Cardiac ventricle fibroblast (primary cell): ENCODE measurements around the gene AKAP8L. TPM values are rescaled to one million over a fixed set of nuclear protein-coding genes. Genes with fewer than 3 reads are reported as not detected.

Experiments
- total RNA-seq: library from RNA; depleted of rRNA; stranded (reverse); fragments of >200 nt; gene quantifications from 2 replicates; pipeline ENCODE4 v1.2.3, GENCODE V29; 2015

The AKAP8L gene, protein sequence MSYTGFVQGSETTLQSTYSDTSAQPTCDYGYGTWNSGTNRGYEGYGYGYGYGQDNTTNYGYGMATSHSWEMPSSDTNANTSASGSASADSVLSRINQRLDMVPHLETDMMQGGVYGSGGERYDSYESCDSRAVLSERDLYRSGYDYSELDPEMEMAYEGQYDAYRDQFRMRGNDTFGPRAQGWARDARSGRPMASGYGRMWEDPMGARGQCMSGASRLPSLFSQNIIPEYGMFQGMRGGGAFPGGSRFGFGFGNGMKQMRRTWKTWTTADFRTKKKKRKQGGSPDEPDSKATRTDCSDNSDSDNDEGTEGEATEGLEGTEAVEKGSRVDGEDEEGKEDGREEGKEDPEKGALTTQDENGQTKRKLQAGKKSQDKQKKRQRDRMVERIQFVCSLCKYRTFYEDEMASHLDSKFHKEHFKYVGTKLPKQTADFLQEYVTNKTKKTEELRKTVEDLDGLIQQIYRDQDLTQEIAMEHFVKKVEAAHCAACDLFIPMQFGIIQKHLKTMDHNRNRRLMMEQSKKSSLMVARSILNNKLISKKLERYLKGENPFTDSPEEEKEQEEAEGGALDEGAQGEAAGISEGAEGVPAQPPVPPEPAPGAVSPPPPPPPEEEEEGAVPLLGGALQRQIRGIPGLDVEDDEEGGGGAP
- total RNA-seq = 31.8 and 45.7 TPM in 2 replicates

DNA sequence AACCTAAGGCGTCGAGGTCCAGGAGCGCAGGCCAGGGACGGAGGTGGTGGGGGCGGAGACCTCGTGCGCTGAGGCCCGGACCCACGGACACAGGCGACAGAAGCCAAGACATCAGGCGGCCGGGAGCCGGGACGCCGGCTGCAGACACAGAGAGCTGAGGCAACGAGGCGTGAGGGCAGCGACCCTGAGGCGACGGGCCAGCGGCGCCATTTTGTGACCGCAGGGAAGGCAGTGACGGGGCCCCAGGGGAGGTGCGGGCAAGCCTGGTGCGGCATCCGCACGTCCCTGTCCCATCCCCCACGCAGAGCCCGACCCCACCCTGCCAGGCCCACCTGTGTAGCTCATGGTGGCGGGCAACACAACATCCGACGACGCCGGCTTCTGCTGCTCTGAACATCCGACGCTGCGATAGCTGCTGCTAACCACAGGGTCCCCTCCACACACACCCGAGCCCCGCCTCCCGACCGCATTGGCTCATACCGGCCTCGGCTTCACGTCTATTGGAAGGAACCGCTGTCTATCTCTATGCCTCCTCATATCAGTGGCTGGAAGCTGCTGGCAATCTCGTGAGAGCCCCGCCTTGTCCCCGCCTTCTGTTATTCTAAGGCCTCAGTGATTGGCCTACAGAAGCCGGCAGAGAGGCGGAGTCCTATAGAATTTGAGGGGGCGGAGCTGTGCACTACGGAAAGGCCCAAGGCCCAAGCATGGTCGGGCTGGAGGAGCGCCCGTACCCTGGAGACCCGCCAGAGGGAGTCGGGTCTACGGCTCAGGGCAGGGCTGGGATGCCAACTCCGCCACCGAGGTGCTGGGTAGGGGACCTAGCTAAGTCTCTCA, at the start of gene AKAP8L:
Gene AKAP8L, minus strand, starts transcription at position 410 of the 834 bp plus-strand sequence. Its CDS starts 65 bp downstream, at position 345.

DNA sequence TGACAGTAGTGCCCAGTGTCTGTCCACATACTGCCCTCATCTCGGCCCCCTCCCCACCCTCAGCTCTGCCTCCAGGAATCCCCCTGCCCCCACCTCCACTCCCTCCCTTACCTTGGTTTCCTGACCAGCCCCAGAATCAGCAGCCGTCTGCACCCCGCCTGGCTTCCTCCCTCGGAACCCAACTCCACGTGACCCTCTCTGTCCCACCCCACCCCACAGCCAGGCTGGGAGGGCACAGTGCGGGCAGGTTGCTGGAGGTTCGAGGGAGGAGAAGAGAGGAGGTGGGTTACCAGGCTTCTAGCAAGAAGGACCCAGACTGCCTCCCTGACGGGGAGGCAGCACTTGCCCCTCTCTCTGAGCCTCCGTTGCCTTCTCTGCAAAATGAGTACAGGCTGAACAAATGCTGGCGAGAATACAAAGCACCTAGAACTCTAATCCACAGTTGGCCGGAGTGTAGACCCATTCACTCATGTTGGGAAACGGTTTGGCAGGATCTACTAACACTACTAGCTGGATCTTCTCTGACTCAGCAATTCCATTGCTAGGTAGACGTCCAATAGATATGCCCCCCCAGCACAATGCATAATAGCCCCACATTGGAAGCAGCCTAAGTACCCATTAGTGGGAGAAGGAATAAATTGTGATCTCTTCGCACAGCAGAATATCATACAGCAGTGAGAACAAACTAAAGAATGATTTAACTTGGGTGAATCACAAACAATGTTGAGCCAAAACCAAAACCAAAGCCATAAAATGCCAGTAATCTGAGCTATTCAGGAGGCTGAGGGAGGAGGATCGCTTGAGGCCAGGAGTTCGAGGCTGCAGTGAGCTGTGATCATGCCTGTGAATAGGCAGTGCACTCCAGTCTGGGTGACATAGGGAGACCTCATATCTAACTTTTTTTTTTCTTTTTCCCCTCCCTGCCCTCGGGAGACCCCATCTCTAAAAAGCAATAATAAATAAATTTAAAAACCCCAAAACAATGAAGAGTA, 45.9 kb upstream of the AKAP8L start, which contains the start of gene RASAL3:
Gene RASAL3, minus strand, starts transcription at position 151 of the 992 bp plus-strand sequence. CDS start 186 bp downstream, outside the sequence.

DNA sequence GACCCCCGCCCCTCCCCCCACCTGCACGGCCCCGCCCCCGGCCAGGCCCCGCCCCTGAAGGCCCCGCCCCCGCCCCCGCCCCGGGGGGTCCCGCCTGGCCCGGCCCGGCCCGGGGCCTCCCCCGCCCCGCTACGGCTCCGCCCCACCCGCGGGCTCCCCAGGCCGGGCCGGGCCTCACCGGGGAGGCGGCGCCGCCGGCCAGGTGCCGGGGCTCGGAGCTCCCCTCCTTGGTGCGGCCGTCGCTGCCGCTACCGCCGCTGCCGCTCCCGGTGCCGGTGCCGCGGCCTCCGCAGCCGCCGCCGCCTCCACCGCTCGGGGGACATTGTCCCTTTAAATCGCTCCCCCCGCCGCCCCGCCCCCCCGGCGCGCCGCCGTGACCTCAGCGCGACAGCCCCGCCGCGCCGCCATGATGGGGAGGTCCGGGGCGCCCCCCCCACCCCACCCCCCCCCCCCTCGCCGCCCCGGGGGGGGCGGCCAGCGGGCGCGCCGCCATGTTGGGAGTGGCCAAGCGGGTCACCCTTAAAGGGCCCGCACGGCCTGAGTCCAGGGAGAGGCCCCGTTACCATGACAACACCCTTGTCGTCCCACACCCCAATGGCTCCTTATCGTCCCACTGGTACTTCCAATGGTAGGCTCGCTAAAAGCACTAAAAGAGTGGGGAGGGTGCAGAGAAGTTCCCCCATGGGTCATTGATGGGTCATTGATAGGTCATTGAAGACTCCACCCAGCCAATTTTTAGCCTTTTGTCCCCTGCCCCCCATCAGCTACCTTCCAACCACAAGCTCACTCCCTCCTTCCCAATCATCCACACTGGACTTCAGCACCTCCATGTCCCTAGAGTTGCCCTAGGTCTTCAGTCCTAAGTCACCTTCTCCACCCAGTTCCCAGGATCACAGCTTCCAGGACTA, 31.1 kb upstream of the AKAP8L start, which contains the start of gene WIZ:
Gene WIZ, minus strand, starts transcription at position 337 of the 908 bp plus-strand sequence. CDS start 1,649 bp downstream, outside the sequence.

DNA sequence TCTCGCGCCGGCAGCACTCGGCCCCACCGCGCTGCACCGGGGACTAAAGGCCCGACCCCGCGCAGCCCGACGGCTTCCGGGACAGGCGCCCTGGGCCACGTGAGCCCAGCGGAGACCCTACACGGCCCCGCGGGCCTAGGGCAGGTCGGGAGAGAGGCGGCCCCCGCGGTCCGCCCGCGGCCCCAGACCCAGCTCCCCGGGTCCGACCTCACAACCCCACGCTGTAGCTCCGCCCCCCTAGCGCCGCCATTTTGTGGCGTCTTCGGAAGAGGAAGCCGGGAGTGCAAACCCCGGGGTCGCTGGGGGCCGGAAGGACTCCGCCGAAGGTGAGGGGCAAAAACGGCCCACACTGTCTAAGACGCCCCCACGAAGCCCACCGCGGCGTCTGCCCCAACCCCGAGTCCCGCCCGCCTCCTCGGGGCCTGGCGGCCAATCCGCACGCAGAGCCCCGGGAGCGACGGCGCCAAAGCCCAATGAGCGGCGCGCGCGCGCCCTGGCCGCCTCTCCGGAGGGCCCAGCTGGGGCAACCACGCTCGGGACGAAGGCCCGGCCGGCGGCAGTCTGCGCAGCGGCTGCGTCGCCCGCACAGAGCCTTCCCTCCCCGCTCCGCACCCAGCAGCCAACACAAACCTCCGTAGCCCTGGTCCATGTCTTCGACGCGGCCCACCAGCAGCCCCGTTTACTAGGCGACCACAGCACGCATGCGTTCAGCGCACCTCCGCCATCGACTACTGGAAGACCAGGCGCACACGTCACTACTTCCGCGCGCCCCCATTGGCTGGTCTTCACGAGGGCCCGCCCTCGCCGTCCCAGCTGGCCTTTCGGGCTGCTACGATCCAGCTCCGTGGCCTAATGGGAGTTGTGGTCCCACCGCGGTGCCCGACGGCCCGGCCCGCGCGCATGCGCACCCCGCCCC, 39.4 kb downstream of the AKAP8L start, which contains the start of gene AKAP8:
Gene AKAP8, minus strand, starts transcription at position 705 of the 916 bp plus-strand sequence. Its CDS starts 56 bp downstream, at position 649.

DNA sequence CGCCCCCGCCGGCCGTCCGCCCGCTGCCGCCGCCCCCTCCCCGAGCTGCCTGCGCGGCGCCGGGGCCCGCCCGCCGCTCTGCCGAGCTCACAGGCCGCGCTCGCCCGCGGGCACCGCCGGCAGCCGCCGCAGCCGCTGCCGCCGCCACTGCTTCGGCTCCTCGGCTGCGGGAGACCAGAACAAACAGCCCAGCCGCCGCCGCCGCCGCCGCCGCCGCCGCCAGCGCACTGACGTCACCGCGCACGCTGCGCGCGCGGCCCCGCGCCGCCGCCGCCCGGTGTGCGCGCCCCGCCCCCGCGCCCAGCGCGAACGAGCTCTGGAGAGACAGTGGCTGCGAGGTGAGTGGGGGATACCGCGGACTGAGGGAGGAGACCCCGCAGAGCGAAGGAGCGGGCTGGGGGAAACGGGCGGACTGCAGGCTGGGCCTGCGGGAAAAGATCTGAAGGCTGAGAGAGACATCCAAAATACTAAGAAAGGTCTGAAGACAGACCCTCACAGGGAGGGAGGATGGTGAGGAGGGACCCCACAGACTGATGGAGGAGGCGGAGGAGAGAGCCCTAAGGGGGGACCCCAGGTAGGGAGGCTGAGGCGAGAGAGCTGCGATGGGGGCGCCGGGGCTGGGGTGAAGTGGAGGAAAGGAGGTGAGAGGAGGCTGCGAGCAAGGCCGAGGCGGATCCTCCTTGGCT, 86.3 kb downstream of the AKAP8L start, which contains the start of gene BRD4:
Gene BRD4, minus strand, starts transcription at position 229 of the 686 bp plus-strand sequence. CDS start 59,440 bp downstream, outside the sequence.

Other genes with a start within 250 kb of the AKAP8L start
- 66.9 and 67.3 TPM in 2 replicates for gene NOTCH3, start 218.0 kb downstream of the AKAP8L start, total RNA-seq
- not detected in 2 replicates for gene EPHX3, start 186.5 kb downstream of the AKAP8L start, total RNA-seq
- 22.3 and 27.3 TPM in 2 replicates for gene BRD4, start 86.4 kb downstream of the AKAP8L start, total RNA-seq
- 9.0 and 9.4 TPM in 2 replicates for gene AKAP8, start 39.2 kb downstream of the AKAP8L start, total RNA-seq
- 35.7 and 35.9 TPM in 2 replicates for gene WIZ, start 31.0 kb upstream of the AKAP8L start, total RNA-seq
- gene RASAL3, start 45.6 kb upstream of the AKAP8L start, total RNA-seq = not detected in 2 replicates
- not detected in 2 replicates for gene PGLYRP2, start 60.5 kb upstream of the AKAP8L start, total RNA-seq
- gene CYP4F22, start 89.5 kb upstream of the AKAP8L start, total RNA-seq = not detected in 2 replicates
- not detected in 2 replicates for gene CYP4F8, start 196.2 kb upstream of the AKAP8L start, total RNA-seq
- gene CYP4F3, start 221.9 kb upstream of the AKAP8L start, total RNA-seq = not detected in 2 replicates